ENCODE data around the gene RANBP9.

- TF ChIP-seq, protein P1, sequence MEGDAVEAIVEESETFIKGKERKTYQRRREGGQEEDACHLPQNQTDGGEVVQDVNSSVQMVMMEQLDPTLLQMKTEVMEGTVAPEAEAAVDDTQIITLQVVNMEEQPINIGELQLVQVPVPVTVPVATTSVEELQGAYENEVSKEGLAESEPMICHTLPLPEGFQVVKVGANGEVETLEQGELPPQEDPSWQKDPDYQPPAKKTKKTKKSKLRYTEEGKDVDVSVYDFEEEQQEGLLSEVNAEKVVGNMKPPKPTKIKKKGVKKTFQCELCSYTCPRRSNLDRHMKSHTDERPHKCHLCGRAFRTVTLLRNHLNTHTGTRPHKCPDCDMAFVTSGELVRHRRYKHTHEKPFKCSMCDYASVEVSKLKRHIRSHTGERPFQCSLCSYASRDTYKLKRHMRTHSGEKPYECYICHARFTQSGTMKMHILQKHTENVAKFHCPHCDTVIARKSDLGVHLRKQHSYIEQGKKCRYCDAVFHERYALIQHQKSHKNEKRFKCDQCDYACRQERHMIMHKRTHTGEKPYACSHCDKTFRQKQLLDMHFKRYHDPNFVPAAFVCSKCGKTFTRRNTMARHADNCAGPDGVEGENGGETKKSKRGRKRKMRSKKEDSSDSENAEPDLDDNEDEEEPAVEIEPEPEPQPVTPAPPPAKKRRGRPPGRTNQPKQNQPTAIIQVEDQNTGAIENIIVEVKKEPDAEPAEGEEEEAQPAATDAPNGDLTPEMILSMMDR (conservative IDR thresholded peaks at IDR 0.05; ENCODE audit: low read depth, low read length) = no peak
- TF ChIP-seq EZH2 (IDR thresholded peaks at IDR 0.05; ENCODE audit: low read length, unreplicated experiment) (no peak), EZH2phosphoT487 (IDR thresholded peaks at IDR 0.05; ENCODE audit: borderline replicate concordance, low read length) (no peak)
Observed at GRCh38 chr6:13694562-13694961, 17.1 kb downstream of the RANBP9 start.
